Measurements from ENCODE around the gene PANK4. TPM values are rescaled to one million over a fixed set of nuclear protein-coding genes. Genes with fewer than 3 reads are reported as not detected.
"Not testable (repeated sequence)": the region's sequence is repeated elsewhere in the genome, so short reads cannot be mapped to it uniquely, and the experiment has no call there.

PANK4 gene
- total RNA-seq, 1 experiment from 2014 or later, result 32.2 TPM

- Histone ChIP-seq H3K79me1 (ENCODE audit: insufficient read depth, low read depth, low read length, poor library complexity, severe bottlenecking) (no peaks in the 10 kb centered on the region), H2AFZ (ENCODE audit: low read length) (no peak overlapping the region), H3K23me2 (ENCODE audit: insufficient read length, low read depth, low read length, poor library complexity, severe bottlenecking) (no peaks in the 10 kb centered on the region), H3K14ac (ENCODE audit: insufficient read depth, low read length) (no peak overlapping the region), H2BK120ac (ENCODE audit: low read depth, low read length, poor library complexity, severe bottlenecking) (no peak overlapping the region), H4K20me1 (ENCODE audit: control insufficient read depth, insufficient read depth, insufficient read length) (no peaks in the 10 kb centered on the region), H2BK15ac (ENCODE audit: low read depth, low read length) (no peak overlapping the region), H2BK12ac (ENCODE audit: insufficient read length, low read depth, low read length) (no peak overlapping the region), H4K91ac (ENCODE audit: insufficient read length, low read depth, low read length) (no peak overlapping the region), H3K4ac (ENCODE audit: low read depth, low read length) (no peak overlapping the region), H3K4me2 (ENCODE audit: insufficient read depth, insufficient read length, low read length) (no peak overlapping the region), H3K18ac (ENCODE audit: insufficient read length, low read depth, low read length) (no peak overlapping the region), H2BK20ac (ENCODE audit: low read depth, low read length, poor library complexity, severe bottlenecking) (no peak overlapping the region), H3K27me3 (ENCODE audit: insufficient read depth, low read length) (no peaks in the 10 kb centered on the region), H2BK5ac (ENCODE audit: insufficient read length, low read length) (no peak overlapping the region), H3K4me1 (ENCODE audit: insufficient read depth, low read length) (no peaks in the 10 kb centered on the region), H3K27ac (ENCODE audit: insufficient read length, low read depth, low read length) (no peak overlapping the region), H2AK5ac (ENCODE audit: insufficient read length, low read length) (no peak overlapping the region), H3K23ac (ENCODE audit: insufficient read length, low read depth, low read length) (no peak overlapping the region), H3K56ac (ENCODE audit: insufficient read length, low read depth, low read length) (no peak overlapping the region), H3K9ac (ENCODE audit: extremely low read depth, insufficient read length, low read length) (no peak overlapping the region), H4K8ac (replicated peaks; ENCODE audit: insufficient read length, low read depth, low read length) (no peak overlapping the region), H3K79me2 (ENCODE audit: insufficient read depth, low read length) (no peaks in the 10 kb centered on the region), H4K5ac (ENCODE audit: insufficient read length, low read depth, low read length) (no peak overlapping the region), H3T11ph (ENCODE audit: low read length) (no peak overlapping the region), H3K9me3 (ENCODE audit: control insufficient read depth, low read depth, low read length) (no peaks in the 10 kb centered on the region)
- no peak for TF ChIP-seq CTCF (conservative IDR thresholded peaks at IDR 0.05)
- WGBS (ENCODE audit: extremely low coverage, insufficient read length, low lambda C conversion rate), result no CpG with 5 or more reads among the region's 17 CpGs
- H3K36me3 Mint-ChIP-seq (ENCODE audit: insufficient read depth in 1 of 3, low read depth in 3 of 3), result peaks cover 0 to 3% (median 3%) of the 10 kb centered on the region in 3 experiments; a peak in 4 of 7 replicates
- H3K9me3 Mint-ChIP-seq, result peaks cover 8 to 16% of the 10 kb centered on the region in 2 experiments
- DNase-seq, result no peak
- H3K4me1 Mint-ChIP-seq, result peaks cover 0 to 6% of the 10 kb centered on the region in 2 experiments; a peak in 2 of 4 replicates
- H3K27me3 Mint-ChIP-seq (ENCODE audit: low read depth), result peaks cover 14% of the 10 kb centered on the region
- no peak overlapping the region for H3K4me3 Mint-ChIP-seq
- no peak overlapping the region for H3K27ac Mint-ChIP-seq
These were observed 42.7 kb upstream of the PANK4 start for GRCh38 chr1:2569060-2569459.

DNA sequence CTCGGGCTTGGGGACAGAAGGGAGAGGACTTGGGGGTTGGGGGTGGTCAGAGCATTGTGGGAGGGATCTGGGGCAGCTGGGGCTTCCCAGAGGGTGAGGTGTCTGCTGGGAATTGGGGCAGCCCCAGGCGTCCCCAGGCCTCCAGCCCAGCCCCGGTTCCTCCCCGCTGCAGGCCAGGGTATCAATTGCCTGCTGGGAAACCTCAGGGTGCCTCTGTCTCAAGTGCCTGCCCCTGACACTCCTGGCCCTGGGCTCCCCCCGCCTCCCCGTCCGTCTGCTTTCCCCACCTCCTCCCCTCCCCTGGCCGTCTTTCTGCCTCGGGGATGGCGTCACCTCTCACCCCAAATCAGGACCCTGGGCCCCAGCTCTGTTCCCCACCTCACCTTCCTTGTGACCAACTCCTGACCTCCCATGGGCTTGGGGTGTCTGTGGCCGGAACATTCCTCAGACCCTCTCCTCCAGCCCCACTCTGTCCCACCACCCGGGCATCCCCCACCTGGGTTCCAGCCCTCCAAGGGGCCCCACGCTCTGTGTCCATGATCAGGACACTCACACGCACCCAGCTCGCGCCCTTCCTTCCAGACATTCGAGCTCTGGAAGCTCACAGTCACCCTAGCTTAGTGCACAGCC lies 41.9 kb upstream of the PANK4 start:
- H3K18ac ChIP-seq (ENCODE audit: insufficient read length, low read depth, low read length); H3K4me2 ChIP-seq (ENCODE audit: insufficient read depth, insufficient read length, low read length); H4K20me1 ChIP-seq (ENCODE audit: control insufficient read depth, insufficient read depth, insufficient read length); H3K4me3 Mint-ChIP-seq; H3K4me1 Mint-ChIP-seq; H3T11ph ChIP-seq (ENCODE audit: low read length); H3K27me3 Mint-ChIP-seq (ENCODE audit: low read depth); H2BK120ac ChIP-seq (ENCODE audit: low read depth, low read length, poor library complexity, severe bottlenecking); H3K79me1 ChIP-seq (ENCODE audit: insufficient read depth, low read depth, low read length, poor library complexity, severe bottlenecking); H4K5ac ChIP-seq (ENCODE audit: insufficient read length, low read depth, low read length); H2BK5ac ChIP-seq (ENCODE audit: insufficient read length, low read length); H2AK5ac ChIP-seq (ENCODE audit: insufficient read length, low read length); H3K27ac ChIP-seq (ENCODE audit: insufficient read length, low read depth, low read length); H3K79me2 ChIP-seq (ENCODE audit: insufficient read depth, low read length); H4K91ac ChIP-seq (ENCODE audit: insufficient read length, low read depth, low read length); H2BK15ac ChIP-seq (ENCODE audit: low read depth, low read length); H3K27ac Mint-ChIP-seq; H3K9ac ChIP-seq (ENCODE audit: extremely low read depth, insufficient read length, low read length); H4K8ac ChIP-seq (replicated peaks; ENCODE audit: insufficient read length, low read depth, low read length); H3K9me3 Mint-ChIP-seq; H3K23ac ChIP-seq (ENCODE audit: insufficient read length, low read depth, low read length); H3K4ac ChIP-seq (ENCODE audit: low read depth, low read length); H3K23me2 ChIP-seq (ENCODE audit: insufficient read length, low read depth, low read length, poor library complexity, severe bottlenecking); DNase-seq; H2AFZ ChIP-seq (ENCODE audit: low read length); H3K36me3 Mint-ChIP-seq (ENCODE audit: insufficient read depth in 1 of 3, low read depth in 3 of 3); H3K56ac ChIP-seq (ENCODE audit: insufficient read length, low read depth, low read length); H2BK20ac ChIP-seq (ENCODE audit: low read depth, low read length, poor library complexity, severe bottlenecking); H2BK12ac ChIP-seq (ENCODE audit: insufficient read length, low read depth, low read length); H3K14ac ChIP-seq (ENCODE audit: insufficient read depth, low read length); H3K9me3 ChIP-seq (ENCODE audit: control insufficient read depth, low read depth, low read length); H3K4me1 ChIP-seq (ENCODE audit: insufficient read depth, low read length); H3K27me3 ChIP-seq (ENCODE audit: insufficient read depth, low read length): not testable (repeated sequence)
- no CpG with 5 or more reads among the region's 17 CpGs for WGBS (ENCODE audit: extremely low coverage, insufficient read length, low lambda C conversion rate)
